Measurements from ENCODE around the gene RPS6KA3. TPM values are rescaled to one million over a fixed set of nuclear protein-coding genes. Genes with fewer than 3 reads are reported as not detected.

The RPS6KA3 gene
- 8.3 and 12.7 TPM in 2 replicates for total RNA-seq (2014; rRNA removed; shearing (Covaris generic))

DNA sequence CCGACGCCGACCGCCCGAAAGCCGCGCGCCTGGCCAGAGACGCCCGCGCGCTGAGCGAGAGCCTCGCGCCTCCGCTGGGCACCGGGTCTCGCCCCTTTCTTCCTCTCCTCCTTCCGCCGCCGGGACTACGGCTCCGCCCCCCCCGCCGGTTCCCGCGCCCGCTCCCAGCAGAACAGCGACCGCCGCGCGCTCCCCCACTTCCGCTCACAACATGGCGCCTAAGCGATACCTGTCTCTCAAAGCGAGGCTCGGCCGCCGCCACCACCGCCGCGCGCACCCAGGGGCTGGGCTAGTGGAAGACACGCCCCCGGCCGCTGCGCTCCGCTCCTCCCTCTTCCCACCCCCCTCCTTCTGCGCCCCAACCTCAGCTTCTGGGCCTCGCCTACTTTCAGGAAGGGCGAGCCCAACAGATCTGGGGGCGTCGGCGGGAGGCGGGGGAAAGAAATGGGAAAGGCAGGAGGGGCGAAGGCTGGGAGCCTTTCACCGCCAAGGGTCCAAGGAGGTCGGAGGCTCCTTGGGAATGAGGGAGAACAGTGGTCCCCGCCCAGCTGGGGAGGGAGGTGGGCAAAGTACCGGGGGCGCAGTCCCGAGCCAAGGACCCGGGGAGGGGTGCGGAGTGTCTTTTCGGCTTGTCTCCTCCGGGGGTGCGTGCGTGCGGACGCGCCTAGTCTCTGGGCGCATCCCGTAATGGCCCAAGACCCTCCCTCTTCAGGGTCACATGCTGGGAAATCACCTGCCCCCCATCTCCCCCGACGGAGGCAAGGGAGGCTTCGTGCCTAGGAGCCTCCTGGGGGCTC, at the start of gene RPS6KA3:
Gene RPS6KA3, minus strand, starts transcription at position 100 of the 797 bp plus-strand sequence. CDS start 277 bp downstream, outside the sequence.
- peaks cover 22% of the 10 kb centered on the region for H3K27me3 ChIP-seq (ENCODE audit: control insufficient read depth, insufficient read depth, low read length)
- peak; percentile 85 for DNase-seq
- H3K4me3 ChIP-seq (ENCODE audit: insufficient read depth, low read depth, low read length) = peak within 1 kb of the TSS; percentile 65
- no peaks in the 10 kb centered on the region for H3K36me3 ChIP-seq (replicated peaks; ENCODE audit: control insufficient read depth, insufficient read depth, low read length)

DNA sequence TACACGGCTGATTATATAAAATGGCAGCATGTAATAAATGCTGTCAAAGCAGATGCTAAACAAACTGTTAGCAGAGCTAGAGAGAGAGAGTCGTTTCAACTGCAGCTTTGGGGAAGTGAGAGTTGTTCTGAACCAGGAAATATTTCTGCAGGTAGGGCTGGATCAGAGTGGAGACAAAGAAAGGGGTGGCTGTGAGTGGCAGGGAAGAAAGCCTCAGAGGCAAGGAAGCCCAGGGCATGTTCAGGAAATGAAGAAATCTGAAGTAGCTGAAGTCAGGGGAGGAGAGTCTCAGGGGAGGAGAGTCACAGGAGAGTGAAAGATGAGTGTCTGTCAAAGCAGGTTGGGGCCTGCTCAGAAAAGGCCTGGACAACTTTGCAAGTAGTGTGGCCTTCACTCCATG, 48.4 kb upstream of the RPS6KA3 start:
- no peak for DNase-seq
- no peaks in the 10 kb centered on the region for H3K36me3 ChIP-seq (replicated peaks; ENCODE audit: control insufficient read depth, insufficient read depth, low read length)

GRCh38 chrX:20313899-20314298, 47.2 kb upstream of the RPS6KA3 start:
- Histone ChIP-seq H3K36me3 (replicated peaks; ENCODE audit: control insufficient read depth, insufficient read depth, low read length) (no peaks in the 10 kb centered on the region), H3K4me3 (ENCODE audit: insufficient read depth, low read depth, low read length) (no peak overlapping the region), H3K27me3 (ENCODE audit: control insufficient read depth, insufficient read depth, low read length) (no peaks in the 10 kb centered on the region)
- no peak for DNase-seq

More for the DNA sequence above, 48.4 kb upstream of the RPS6KA3 start:
- Histone ChIP-seq H3K27me3 (ENCODE audit: control insufficient read depth, insufficient read depth, low read length) (no peaks in the 10 kb centered on the region), H3K4me3 (ENCODE audit: insufficient read depth, low read depth, low read length) (no peak overlapping the region)

- Histone ChIP-seq H3K36me3 (replicated peaks; ENCODE audit: control insufficient read depth, insufficient read depth, low read length) (no peaks in the 10 kb centered on the region), H3K27me3 (ENCODE audit: control insufficient read depth, insufficient read depth, low read length) (no peaks in the 10 kb centered on the region), H3K4me3 (ENCODE audit: insufficient read depth, low read depth, low read length) (no peak overlapping the region)
- no peak for DNase-seq
Measured at GRCh38 chrX:20312018-20312417, 45.3 kb upstream of the RPS6KA3 start.

- no peaks in the 10 kb centered on the region for H3K36me3 ChIP-seq (replicated peaks; ENCODE audit: control insufficient read depth, insufficient read depth, low read length)
- H3K4me3 ChIP-seq (ENCODE audit: insufficient read depth, low read depth, low read length) = no peak overlapping the region
- no peaks in the 10 kb centered on the region for H3K27me3 ChIP-seq (ENCODE audit: control insufficient read depth, insufficient read depth, low read length)
- no peak for DNase-seq
Measured at GRCh38 chrX:20311505-20311904, 44.8 kb upstream of the RPS6KA3 start.

DNA sequence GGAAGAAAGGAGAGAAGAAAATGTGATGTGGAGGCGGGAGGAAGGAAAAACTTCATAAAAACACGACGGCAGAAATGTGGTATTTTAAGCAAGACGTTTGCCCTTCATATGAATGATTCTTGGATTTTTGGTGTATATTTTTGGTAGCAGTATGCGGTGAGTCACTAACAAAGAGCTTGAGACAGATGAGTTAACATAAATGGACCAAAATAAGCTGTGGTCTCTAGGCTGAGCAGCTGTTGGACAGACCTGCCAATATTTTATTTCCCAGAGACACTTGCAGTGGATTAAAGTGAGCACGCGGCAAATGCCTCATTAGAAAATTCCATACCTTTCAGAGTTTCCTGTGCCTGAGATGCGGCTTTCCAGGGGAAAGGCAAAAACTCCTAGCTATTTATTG, 43.1 kb upstream of the RPS6KA3 start:
- DNase-seq = no peak
- Histone ChIP-seq H3K4me3 (ENCODE audit: insufficient read depth, low read depth, low read length) (no peak overlapping the region), H3K36me3 (replicated peaks; ENCODE audit: control insufficient read depth, insufficient read depth, low read length) (no peaks in the 10 kb centered on the region), H3K27me3 (ENCODE audit: control insufficient read depth, insufficient read depth, low read length) (no peaks in the 10 kb centered on the region)

DNA sequence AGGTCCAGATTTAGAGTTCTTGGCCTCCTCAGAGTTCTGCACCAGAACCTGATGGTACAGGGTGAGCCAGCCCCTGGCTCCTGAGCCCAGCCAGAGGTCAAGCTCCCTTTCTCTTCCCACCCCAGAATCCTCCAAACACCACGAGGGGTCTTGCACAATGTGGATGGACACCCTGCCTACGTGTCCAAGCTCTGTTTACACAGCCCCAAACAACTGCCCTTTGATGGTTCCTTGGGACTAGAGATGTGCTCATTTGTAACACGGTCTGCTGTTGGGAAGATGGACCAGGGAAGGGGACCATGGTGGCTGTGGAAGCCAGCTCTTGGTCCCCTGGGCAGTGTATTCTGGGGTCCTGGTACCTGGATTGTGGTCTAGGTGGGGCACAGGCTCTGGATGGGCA, 40.0 kb upstream of the RPS6KA3 start:
- no peak for DNase-seq
- H3K36me3 ChIP-seq (replicated peaks; ENCODE audit: control insufficient read depth, insufficient read depth, low read length) = no peaks in the 10 kb centered on the region
- no peak overlapping the region for H3K4me3 ChIP-seq (ENCODE audit: insufficient read depth, low read depth, low read length)
- H3K27me3 ChIP-seq (ENCODE audit: control insufficient read depth, insufficient read depth, low read length) = no peaks in the 10 kb centered on the region

GRCh38 chrX:20300822-20301221, 34.1 kb upstream of the RPS6KA3 start:
- no peaks in the 10 kb centered on the region for H3K36me3 ChIP-seq (replicated peaks; ENCODE audit: control insufficient read depth, insufficient read depth, low read length)
- H3K4me3 ChIP-seq (ENCODE audit: insufficient read depth, low read depth, low read length) = no peak overlapping the region
- no peak for DNase-seq
- H3K27me3 ChIP-seq (ENCODE audit: control insufficient read depth, insufficient read depth, low read length) = no peaks in the 10 kb centered on the region

DNA sequence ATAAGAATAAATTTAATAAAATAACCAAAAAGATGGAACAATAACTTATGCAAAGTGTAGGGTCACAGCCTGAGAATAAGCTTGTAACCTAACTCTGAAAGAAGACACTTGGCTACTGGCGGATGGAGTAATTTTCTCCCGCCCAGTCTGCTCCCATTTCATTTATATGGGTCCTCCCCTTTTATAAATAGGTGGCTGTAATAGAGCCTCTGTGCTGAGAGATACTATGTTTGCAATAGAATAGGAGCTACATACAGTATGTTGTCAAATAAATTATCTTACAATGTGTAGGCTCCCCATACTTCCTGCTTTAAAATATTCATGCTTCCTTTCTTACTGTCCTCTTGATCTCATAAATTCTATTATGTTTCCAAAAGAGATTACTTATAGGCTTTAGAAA, 28.2 kb upstream of the RPS6KA3 start:
- H3K4me3 ChIP-seq (ENCODE audit: insufficient read depth, low read depth, low read length) = no peak overlapping the region
- H3K36me3 ChIP-seq (replicated peaks; ENCODE audit: control insufficient read depth, insufficient read depth, low read length) = no peaks in the 10 kb centered on the region
- DNase-seq = no peak
- H3K27me3 ChIP-seq (ENCODE audit: control insufficient read depth, insufficient read depth, low read length) = no peaks in the 10 kb centered on the region

- H3K27me3 ChIP-seq (ENCODE audit: control insufficient read depth, insufficient read depth, low read length) = no peaks in the 10 kb centered on the region
- H3K4me3 ChIP-seq (ENCODE audit: insufficient read depth, low read depth, low read length) = no peak overlapping the region
- H3K36me3 ChIP-seq (replicated peaks; ENCODE audit: control insufficient read depth, insufficient read depth, low read length) = no peaks in the 10 kb centered on the region
- no peak for DNase-seq
Measured at GRCh38 chrX:20294284-20294683, 27.6 kb upstream of the RPS6KA3 start.

GRCh38 chrX:20285511-20285910, 18.8 kb upstream of the RPS6KA3 start:
- Histone ChIP-seq H3K27me3 (ENCODE audit: control insufficient read depth, insufficient read depth, low read length) (no peaks in the 10 kb centered on the region), H3K4me3 (ENCODE audit: insufficient read depth, low read depth, low read length) (no peak overlapping the region), H3K36me3 (replicated peaks; ENCODE audit: control insufficient read depth, insufficient read depth, low read length) (no peaks in the 10 kb centered on the region)
- DNase-seq = no peak

DNA sequence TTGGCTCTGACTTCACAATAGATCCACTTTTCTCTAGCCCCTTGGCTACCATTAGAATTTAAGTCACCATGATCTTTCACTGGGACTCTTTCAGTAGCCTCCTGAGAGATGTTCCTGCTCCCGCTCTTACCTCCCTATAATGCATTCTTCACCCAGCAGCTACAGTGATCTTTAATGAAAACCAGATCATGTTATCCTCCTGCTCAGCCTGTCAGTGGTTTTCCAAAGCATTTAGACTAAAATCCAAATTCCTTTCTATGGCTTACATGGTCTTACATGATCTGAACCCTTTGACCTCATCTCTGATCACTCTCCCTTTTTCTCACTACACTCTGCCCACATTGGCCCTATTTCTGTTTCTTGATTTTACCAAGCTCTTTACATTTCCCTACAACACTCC, 18.3 kb upstream of the RPS6KA3 start:
- no peak for DNase-seq
- Histone ChIP-seq H3K27me3 (ENCODE audit: control insufficient read depth, insufficient read depth, low read length) (no peaks in the 10 kb centered on the region), H3K4me3 (ENCODE audit: insufficient read depth, low read depth, low read length) (no peak overlapping the region), H3K36me3 (replicated peaks; ENCODE audit: control insufficient read depth, insufficient read depth, low read length) (no peaks in the 10 kb centered on the region)

DNA sequence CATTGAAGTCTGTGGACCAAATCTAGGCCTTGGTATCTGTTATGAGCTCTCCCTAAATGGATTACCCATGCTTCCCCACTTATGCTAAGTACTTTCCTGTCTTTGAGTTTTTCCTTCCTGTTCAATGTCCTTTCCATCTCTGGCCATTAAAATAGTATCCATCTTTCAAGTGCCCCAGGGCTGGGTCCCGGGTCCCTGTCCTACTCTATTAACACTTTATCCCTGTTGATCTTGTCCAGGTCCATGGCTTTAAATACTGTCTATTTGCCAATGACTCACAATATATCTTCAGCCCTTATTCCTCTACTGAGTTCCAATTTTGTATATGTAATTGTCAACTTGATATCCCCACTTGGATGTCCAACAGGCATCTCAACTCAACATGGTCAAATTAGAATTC, 17.7 kb upstream of the RPS6KA3 start:
- H3K36me3 ChIP-seq (replicated peaks; ENCODE audit: control insufficient read depth, insufficient read depth, low read length) = no peaks in the 10 kb centered on the region

DNA sequence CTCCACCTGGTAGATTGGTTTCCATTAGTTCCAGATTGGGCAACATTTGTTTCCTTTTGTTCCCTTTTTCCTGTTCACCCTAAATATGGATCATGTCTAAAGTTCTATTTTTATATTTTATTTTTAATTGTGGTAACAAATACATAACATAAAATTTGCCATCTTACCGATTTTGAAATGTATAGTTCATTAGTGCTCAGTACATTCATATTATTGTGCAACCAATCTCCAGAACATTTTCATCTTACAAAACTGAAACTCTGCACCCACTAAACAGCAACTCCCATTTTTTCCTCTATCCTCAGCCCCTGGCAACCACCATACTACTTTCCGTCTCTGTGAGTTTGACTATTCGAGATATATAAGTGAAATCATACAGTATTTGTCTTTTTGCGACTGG, 14.2 kb upstream of the RPS6KA3 start:
- Histone ChIP-seq H3K4me3 (ENCODE audit: insufficient read depth, low read depth, low read length) (no peak overlapping the region), H3K36me3 (replicated peaks; ENCODE audit: control insufficient read depth, insufficient read depth, low read length) (no peaks in the 10 kb centered on the region), H3K27me3 (ENCODE audit: control insufficient read depth, insufficient read depth, low read length) (no peaks in the 10 kb centered on the region)
- DNase-seq = no peak

More for the DNA sequence above, 17.7 kb upstream of the RPS6KA3 start:
- no peak for DNase-seq
- no peak overlapping the region for H3K4me3 ChIP-seq (ENCODE audit: insufficient read depth, low read depth, low read length)
- H3K27me3 ChIP-seq (ENCODE audit: control insufficient read depth, insufficient read depth, low read length) = no peaks in the 10 kb centered on the region

GRCh38 chrX:20274121-20274520, 7.4 kb upstream of the RPS6KA3 start:
- no peak for DNase-seq
- peaks cover 4% of the 10 kb centered on the region for H3K27me3 ChIP-seq (ENCODE audit: control insufficient read depth, insufficient read depth, low read length)
- H3K4me3 ChIP-seq (ENCODE audit: insufficient read depth, low read depth, low read length) = no peak overlapping the region
- no peaks in the 10 kb centered on the region for H3K36me3 ChIP-seq (replicated peaks; ENCODE audit: control insufficient read depth, insufficient read depth, low read length)
